K562 (cell line): Measurements from ENCODE around the gene NCAM2. TPM values are rescaled to one million over a fixed set of nuclear protein-coding genes. Genes with fewer than 3 reads are reported as not detected.
A peak's percentile ranks its signal among the peaks of the same experiment; 100 is the strongest.

Experiments
- ATAC-seq: fragments of 200-7000 bp; cut with Tn5 transposase; 3 replicates; pipeline ENCODE4 v1.9.1; 2020; ENCODE audit warnings: moderate library complexity
- BruUV-seq: library from RNA; stranded (reverse); fragments of 400-500 nt; replicated peaks from 2 replicates; lab custom pipeline; 2021; lab: Mats Ljungman, UMichigan
- CTCF ChIA-PET: fragments of 300-600 bp; formaldehyde crosslinking; extraction: SDS; loops from one replicate; lab custom pipeline; 2021; ENCODE audit warnings: low intra/inter-chr PET ratio; lab: Yijun Ruan, JAX
- POLR2A ChIA-PET: fragments of 300-600, 350-650 bp; sonication (Branson Sonifier 250); formaldehyde crosslinking; extraction: SDS; loops from one replicate; lab custom pipeline; 2021; ENCODE audit warnings: antibody characterized with exemption, inconsistent platforms; lab: Yijun Ruan, JAX
- DNase-seq, 4 experiments: peaks; one replicate each; pipeline versions ENCODE4 v3.0.0 to v3.0.0-alpha.2; 2011 to 2018; ENCODE audit warnings: low spot score in 3 of 4, mixed read lengths in 3 of 4; ENCODE audit errors: extremely low read depth in 1 of 4
- FAIRE-seq: peaks from 2 replicates; lab custom pipeline; 2011; peaks lifted over from hg19 to GRCh38; lab: Jason Lieb, UNC
- H2AFZ ChIP-seq: 2 replicates; pipeline ENCODE4 v1.6.0; 2011; ENCODE audit warnings: low read depth, low read length, control low read depth, inconsistent platforms
- H3K27ac ChIP-seq: fragments of 200-600 bp; 3 replicates; pipeline ENCODE4 v1.8.0; 2011; ENCODE audit warnings: low read depth, mild to moderate bottlenecking, control low read depth, inconsistent platforms, low read length, moderate library complexity, mixed read lengths; ENCODE audit errors: extremely low read depth
- H3K27me3 ChIP-seq, 2 experiments: fragments of 300-600 bp in 1 of 2; 2 replicates in 1 of 2; 3 replicates in 1 of 2; pipeline versions ENCODE4 v1.6.0 to v1.8.0; 2011; ENCODE audit warnings: inconsistent platforms in 2 of 2, low read length in 2 of 2, mild to moderate bottlenecking in 1 of 2, mixed read lengths in 1 of 2, moderate library complexity in 1 of 2; ENCODE audit not compliant: control insufficient read depth in 2 of 2, insufficient read depth in 2 of 2
- H3K36me3 ChIP-seq: fragments of 300-600 bp; 3 replicates; pipeline ENCODE4 v1.8.0; 2011; ENCODE audit warnings: mild to moderate bottlenecking, low read length, inconsistent platforms; ENCODE audit not compliant: control insufficient read depth, insufficient read depth
- H3K4me1 ChIP-seq, 2 experiments: fragments of 200-600 bp in 1 of 2; replicated peaks in 1 of 2; 2 replicates in 1 of 2; 3 replicates in 1 of 2; pipeline versions ENCODE4 v1.5.1 to v1.8.0; 2011; ENCODE audit warnings: inconsistent platforms in 2 of 2, low read length in 2 of 2, mild to moderate bottlenecking in 1 of 2, mixed read lengths in 1 of 2, moderate library complexity in 1 of 2; ENCODE audit not compliant: control insufficient read depth in 2 of 2, insufficient read depth in 2 of 2
- H3K4me2 ChIP-seq: 2 replicates; pipeline ENCODE4 v1.6.1; 2011; ENCODE audit warnings: low read length, control low read depth, inconsistent platforms, mixed read lengths; ENCODE audit not compliant: insufficient read depth
- H3K4me3 ChIP-seq: fragments of 200-600 bp; sonication (generic), shearing (Covaris generic); 2 replicates; pipeline ENCODE4 v1.5.1; 2016; ENCODE audit warnings: control low read depth, inconsistent platforms
- H3K79me2 ChIP-seq: fragments of 200-600 bp; 3 replicates; pipeline ENCODE4 v1.8.0; 2011; ENCODE audit warnings: low read length, inconsistent platforms; ENCODE audit not compliant: control insufficient read depth, insufficient read depth
- H3K9ac ChIP-seq, 2 experiments: 2 replicates each; pipeline versions ENCODE4 v1.6.0 to v1.6.1; 2011; ENCODE audit warnings: low read depth in 2 of 2, low read length in 2 of 2, control low read depth in 1 of 2, inconsistent platforms in 1 of 2, mild to moderate bottlenecking in 1 of 2, mixed read lengths in 1 of 2; ENCODE audit not compliant: insufficient read depth in 1 of 2
- H3K9me1 ChIP-seq: one replicate; pipeline ENCODE4 v1.6.0; 2011; ENCODE audit warnings: inconsistent platforms, mild to moderate bottlenecking, low read length, moderate library complexity; ENCODE audit not compliant: control insufficient read depth, insufficient read depth
- H3K9me3 ChIP-seq: replicated peaks from 2 replicates; pipeline ENCODE4 v1.5.1; 2011; ENCODE audit warnings: low read depth, low read length, inconsistent platforms; ENCODE audit not compliant: control insufficient read depth, insufficient read depth
- H4K20me1 ChIP-seq: replicated peaks from 2 replicates; pipeline ENCODE4 v1.6.1; 2011; ENCODE audit warnings: low read length, inconsistent platforms, mixed read lengths; ENCODE audit not compliant: control insufficient read depth, insufficient read depth
- CHCHD3 ChIP-seq: fragments of 250-450 bp; sonication (Bioruptor Pico); IDR thresholded peaks from 2 replicates; pipeline ENCODE4 v2.1.2; 2022; ENCODE audit warnings: mild to moderate bottlenecking
- DACH1 ChIP-seq: fragments of 450-650 bp; IDR thresholded peaks from 2 replicates; pipeline ENCODE4 v1.6.1; 2018; ENCODE audit not compliant: partially characterized antibody
- KDM2B ChIP-seq: fragments of 250-450 bp; sonication (Bioruptor Pico); IDR thresholded peaks from 2 replicates; pipeline ENCODE4 v1.8.0; 2021; ENCODE audit warnings: mild to moderate bottlenecking, moderate library complexity
- MEIS2 ChIP-seq: fragments of 450-650 bp; IDR thresholded peaks from 2 replicates; pipeline ENCODE4 v1.6.1; 2014; ENCODE audit warnings: mild to moderate bottlenecking; ENCODE audit not compliant: partially characterized antibody
- MLLT1 ChIP-seq, 2 experiments: fragments of 450-650 bp; IDR thresholded peaks; 2 replicates each; pipeline ENCODE4 v1.6.1; 2016
- NFIC ChIP-seq: fragments of 450-650 bp; IDR thresholded peaks from 2 replicates; pipeline ENCODE4 v1.6.1; 2017; ENCODE audit warnings: mild to moderate bottlenecking, inconsistent platforms
- OTX1 ChIP-seq: fragments of 450-650 bp; formaldehyde crosslinking; IDR thresholded peaks from 2 replicates; pipeline ENCODE4 v1.4.0; 2022; ENCODE audit warnings: mild to moderate bottlenecking
- SNIP1 ChIP-seq: fragments of 450-650 bp; IDR thresholded peaks from 2 replicates; pipeline ENCODE4 v1.7.1; 2017; ENCODE audit warnings: low read depth, mild to moderate bottlenecking
- ZNF316 ChIP-seq: fragments of 450-650 bp; IDR thresholded peaks from 2 replicates; pipeline ENCODE4 v1.6.1; 2016
- WGBS: fragments of 100-300 bp; shearing (Covaris generic); methylation state at CpG from one replicate; pipeline ENCODE4 v1.1.6; 2016; ENCODE audit warnings: low coverage, mixed read lengths; ENCODE audit not compliant: insufficient coverage; ENCODE audit errors: missing lambda C conversion rate; 5-methylcytosine and 5-hydroxymethylcytosine counted together
- in situ Hi-C: fragments of 300-500 bp; cut with MboI; formaldehyde crosslinking; loops from 4 replicates; pipeline ENCODE4 v1.15.0; 2018; ENCODE audit warnings: inconsistent platforms, mixed read lengths
- intact Hi-C: fragments of 100-400 bp; cut with micrococcal nuclease; formaldehyde crosslinking; loops from 2 replicates; pipeline ENCODE4 v1.14.2; 2022
- polyA plus RNA-seq, 8 experiments: library from polyadenylated mRNA; depleted of rRNA in 4 of 8; stranded (reverse) in 5 of 8; unstranded in 3 of 8; fragments of >200 nt; fragmentation: Nextera tagmentation in 2 of 8; fragmentation: Illumina TruSeq in 1 of 8; extraction: Ambion mirVana in 2 of 8; extraction: Trizol in 1 of 8; gene quantifications; 2 replicates each; pipeline versions ENCODE4 v1.2.1 to v1.2.3, GENCODE V29; 2011 to 2014; ENCODE audit warnings: inconsistent platforms in 1 of 8, missing spikeins in 1 of 8
- total RNA-seq, 7 experiments: library from RNA; depleted of rRNA in 6 of 7; stranded (reverse); fragments of >200 nt in 6 of 7; fragmentation: Illumina TruSeq in 2 of 7; extraction: Trizol in 2 of 7; gene quantifications; 2 replicates each; pipeline versions ENCODE4 v1.2.1 to v1.2.3, GENCODE V29; 2011 to 2021; ENCODE audit warnings: low replicate concordance in 1 of 7
- TF ChIP-seq, protein P1 (sequence below): fragments of 450-650 bp; IDR thresholded peaks from 2 replicates; pipeline ENCODE4 v1.6.1; 2016
- TF ChIP-seq, protein P2 (sequence below): sonication (generic); IDR thresholded peaks from 2 replicates; pipeline ENCODE4 v1.6.1; 2016

NCAM2 gene
- total and polyA plus RNA-seq, 9 of the 15 experiments (the other 6 are each of a cell fraction or from before 2014, with no cell fraction given): 14.0 to 58.2 (median 27.8) TPM

GRCh38 chr21:21203822-21204339 is 205.7 kb downstream of the NCAM2 start (continued):
- TF ChIP-seq ZNF316: peak; percentile 83

- ChIA-PET CTCF (no interaction called here), POLR2A (no interaction called here)
- H4K20me1 ChIP-seq: no peaks in the 10 kb centered on the region
- no peak overlapping the region for H2AFZ ChIP-seq
- H3K9ac ChIP-seq: no peak overlapping the region
- no peak overlapping the region for H3K4me2 ChIP-seq
- TF ChIP-seq, protein P1, sequence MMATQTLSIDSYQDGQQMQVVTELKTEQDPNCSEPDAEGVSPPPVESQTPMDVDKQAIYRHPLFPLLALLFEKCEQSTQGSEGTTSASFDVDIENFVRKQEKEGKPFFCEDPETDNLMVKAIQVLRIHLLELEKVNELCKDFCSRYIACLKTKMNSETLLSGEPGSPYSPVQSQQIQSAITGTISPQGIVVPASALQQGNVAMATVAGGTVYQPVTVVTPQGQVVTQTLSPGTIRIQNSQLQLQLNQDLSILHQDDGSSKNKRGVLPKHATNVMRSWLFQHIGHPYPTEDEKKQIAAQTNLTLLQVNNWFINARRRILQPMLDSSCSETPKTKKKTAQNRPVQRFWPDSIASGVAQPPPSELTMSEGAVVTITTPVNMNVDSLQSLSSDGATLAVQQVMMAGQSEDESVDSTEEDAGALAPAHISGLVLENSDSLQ: 0 out of 2 replicates have a peak, but pooled peaks have one; percentile 11
- peak; percentile 38 for TF ChIP-seq MEIS2
- TF ChIP-seq KDM2B: no peak
- TF ChIP-seq NFIC: peak; percentile 84
- no peak for TF ChIP-seq MLLT1 (IDR thresholded peaks at IDR 0.05)
- TF ChIP-seq CHCHD3 (CRISPR knock-in tag): no peak
- no peak for TF ChIP-seq SNIP1
- TF ChIP-seq, protein P2, sequence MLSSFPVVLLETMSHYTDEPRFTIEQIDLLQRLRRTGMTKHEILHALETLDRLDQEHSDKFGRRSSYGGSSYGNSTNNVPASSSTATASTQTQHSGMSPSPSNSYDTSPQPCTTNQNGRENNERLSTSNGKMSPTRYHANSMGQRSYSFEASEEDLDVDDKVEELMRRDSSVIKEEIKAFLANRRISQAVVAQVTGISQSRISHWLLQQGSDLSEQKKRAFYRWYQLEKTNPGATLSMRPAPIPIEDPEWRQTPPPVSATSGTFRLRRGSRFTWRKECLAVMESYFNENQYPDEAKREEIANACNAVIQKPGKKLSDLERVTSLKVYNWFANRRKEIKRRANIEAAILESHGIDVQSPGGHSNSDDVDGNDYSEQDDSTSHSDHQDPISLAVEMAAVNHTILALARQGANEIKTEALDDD: no peak
- no peak for TF ChIP-seq OTX1 (CRISPR knock-in tag)
- TF ChIP-seq DACH1: no peak
- H3K27me3 ChIP-seq: no peaks in the 10 kb centered on the region
- no TSS peak for BruUV-seq
- intact Hi-C loops (loop anchor here (5.0 kb wide), 1 partner anchor 42 kb away; no protein-coding TSS in a partner anchor), in situ Hi-C loops (no loop called here)
- peaks cover 0 to 16% of the 10 kb centered on the region in 2 experiments for H3K4me1 ChIP-seq
- FAIRE-seq (no peak), DNase-seq (no peak), ATAC-seq (no peak)
- 87% methylated on average over 5 of the region's 5 CpGs for WGBS
- no peak overlapping the region for H3K27ac ChIP-seq
- H3K36me3 ChIP-seq: peaks cover 16% of the 10 kb centered on the region; the same call in 1 of the 3 replicates
- H3K79me2 ChIP-seq: peaks cover 98% of the 10 kb centered on the region
- H3K9me3 ChIP-seq: 0 out of 2 replicates have a peak, but pooled peaks cover 4% of the 10 kb centered on the region
- H3K9me1 ChIP-seq: no peaks in the 10 kb centered on the region
- no peak overlapping the region for H3K4me3 ChIP-seq
These were observed 206.3 kb downstream of the NCAM2 start for GRCh38 chr21:21204366-21204996.
